ENCODE measurements around the gene RASL12. TPM values are rescaled to one million over a fixed set of nuclear protein-coding genes. Genes with fewer than 3 reads are reported as not detected.

RASL12 gene
- total and polyA plus RNA-seq, 2 of the 4 experiments (the other 2 are of a cell fraction): 0.18 to 0.22 TPM

- Histone ChIP-seq H3K9me3 (ENCODE audit: control insufficient read depth, insufficient read depth, low read length) (no peaks in the 10 kb centered on the region), H2AK5ac (ENCODE audit: low read depth, low read length) (peak overlapping the region; percentile 38; the same call in 1 of the 2 replicates), H4K5ac (ENCODE audit: low read depth, low read length) (no peak overlapping the region), H3K14ac (replicated peaks; ENCODE audit: low read depth, low read length) (no peak overlapping the region), H3K4me1 (ENCODE audit: control insufficient read depth, insufficient read depth, low read length) (peaks cover 36% of the 10 kb centered on the region), H3K27ac (ENCODE audit: insufficient read depth, low read length) (no peak overlapping the region), H3K36me3 (ENCODE audit: control insufficient read depth, insufficient read depth, low read length) (no peaks in the 10 kb centered on the region), H4K20me1 (ENCODE audit: insufficient read depth, low read length) (no peaks in the 10 kb centered on the region; the same call in none of the 2 replicates), H2BK20ac (ENCODE audit: low read depth, low read length) (no peak overlapping the region), H3K4me3 (ENCODE audit: insufficient read depth, low read depth, low read length) (no peak overlapping the region), H2BK5ac (ENCODE audit: low read depth, low read length, poor library complexity, severe bottlenecking) (no peak overlapping the region), H2BK120ac (ENCODE audit: low read depth, low read length) (no peak overlapping the region), H3K4me2 (ENCODE audit: low read depth, low read length) (no peak overlapping the region), H3K56ac (ENCODE audit: extremely low read depth, insufficient read depth, low read length) (no peak overlapping the region), H4K91ac (ENCODE audit: insufficient read depth, low read depth, low read length) (no peak overlapping the region), H3K18ac (ENCODE audit: low read depth, low read length) (no peak overlapping the region), H3K9me1 (ENCODE audit: insufficient read depth, low read length) (no peaks in the 10 kb centered on the region), H3K9ac (ENCODE audit: low read depth, low read length) (no peak overlapping the region), H3K27me3 (ENCODE audit: control insufficient read depth, insufficient read depth, low read length) (peaks cover 40% of the 10 kb centered on the region), H4K8ac (ENCODE audit: low read depth in 2 of 2, low read length in 2 of 2) (no peak overlapping the region), H3K4ac (ENCODE audit: low read depth, low read length) (no peak overlapping the region), H2AK9ac (replicated peaks; ENCODE audit: low read depth, low read length, poor library complexity) (no peak overlapping the region), H3K23ac (ENCODE audit: low read depth, low read length) (no peak overlapping the region), H2AFZ (replicated peaks; ENCODE audit: low read length, poor library complexity) (no peak overlapping the region), H3K79me1 (ENCODE audit: low read depth in 1 of 2, low read length in 2 of 2) (no peaks in the 10 kb centered on the region), H2BK15ac (ENCODE audit: low read depth, low read length) (no peak overlapping the region)
- no peak for ATAC-seq (ENCODE audit: low read depth)
- CTCF ChIA-PET: interaction anchor here (0.8 to 4.4 kb wide), 3 partner anchors 25 to 71 kb away, joined by 3 to 74 read pairs (median 3); no protein-coding TSS in a partner anchor
- no TSS peak for BruUV-seq (replicated peaks)
- POLR2A ChIA-PET (ENCODE audit: unreplicated experiment): interaction anchor here (0.6 kb wide), 1 partner anchor 33 kb away, joined by 6 read pairs; no protein-coding TSS in a partner anchor
- WGBS, 2 experiments (ENCODE audit: extremely low coverage in 2 of 2, insufficient read length in 1 of 2): 100% methylated on average over 1 of the region's 6 CpGs; no CpG with 5 or more reads in 1 of the 2 experiments
- intact Hi-C loops (cut with micrococcal nuclease) (no loop called here), dilution Hi-C loops (cut with HindIII; ENCODE audit: low sequenced_read_pairs, unreplicated experiment) (no loop called here), in situ Hi-C loops (cut with MboI; ENCODE audit: low sequenced_read_pairs) (loop anchor here (5.0 to 10.0 kb wide), 2 partner anchors 34 to 51 kb away; no protein-coding TSS in a partner anchor)
- peak; percentile 16 for DNase-seq
- TF ChIP-seq BHLHE40 (IDR thresholded peaks at IDR 0.05; ENCODE audit: low read depth, low read length) (no peak), CEBPB (IDR thresholded peaks at IDR 0.05; ENCODE audit: low read depth, low read length) (no peak), RCOR1 (IDR thresholded peaks at IDR 0.05; ENCODE audit: insufficient replicate concordance, low read length) (no peak), SMC3 (IDR thresholded peaks at IDR 0.05; ENCODE audit: low read depth, low read length) (peak; percentile 32; the same call in 1 of the 2 replicates), RAD21 (IDR thresholded peaks at IDR 0.05; ENCODE audit: low read length) (peak; percentile 40), FOS (IDR thresholded peaks at IDR 0.05; ENCODE audit: low read depth, low read length) (no peak), NFE2L2 (IDR thresholded peaks at IDR 0.05; ENCODE audit: low read depth, low read length) (no peak), POLR2A (IDR thresholded peaks at IDR 0.05; ENCODE audit: low read depth, low read length) (no peak), CTCF (conservative IDR thresholded peaks at IDR 0.05; ENCODE audit: low read depth, low read length) (peak; percentile 45), CHD1 (IDR thresholded peaks at IDR 0.05; ENCODE audit: low read depth, low read length) (no peak), ELK1 (IDR thresholded peaks at IDR 0.05; ENCODE audit: borderline replicate concordance, low read depth, low read length) (no peak), RFX5 (IDR thresholded peaks at IDR 0.05; ENCODE audit: low read depth, low read length) (no peak), USF2 (IDR thresholded peaks at IDR 0.05; ENCODE audit: low read depth, low read length) (no peak), MAZ (IDR thresholded peaks at IDR 0.05; ENCODE audit: borderline replicate concordance, low read depth, low read length) (no peak)
Observed at GRCh38 chr15:65085990-65086679, 18.3 kb upstream of the RASL12 start.

All from IMR-90 (cell line).